GM20431 (cell line): ENCODE data around the gene C15orf39.

ENCODE experiments used
- in situ Hi-C: fragments of 300-500 bp; cut with MseI, MboI; formaldehyde crosslinking; loops from one replicate; pipeline ENCODE4 v1.15.0; 2020; ENCODE audit warnings: low sequenced_read_pairs; ENCODE audit not compliant: unreplicated experiment

The C15orf39 gene

GRCh38 chr15:75227663-75228280 is 26.1 kb downstream of the C15orf39 start:
- in situ Hi-C loops: no loop called here

GRCh38 chr15:75228787-75229186 is 27.1 kb downstream of the C15orf39 start:
- in situ Hi-C loops: no loop called here

GRCh38 chr15:75229191-75230015 is 27.7 kb downstream of the C15orf39 start:
- in situ Hi-C loops: no loop called here

GRCh38 chr15:75230016-75230343 is 28.3 kb downstream of the C15orf39 start:
- in situ Hi-C loops: no loop called here

GRCh38 chr15:75230551-75231371 is 29.1 kb downstream of the C15orf39 start:
- in situ Hi-C loops: no loop called here

- in situ Hi-C loops: no loop called here
Measured at GRCh38 chr15:75231836-75232235, 30.2 kb downstream of the C15orf39 start.

GRCh38 chr15:75232252-75232813 is 30.7 kb downstream of the C15orf39 start:
- in situ Hi-C loops: no loop called here

- in situ Hi-C loops: no loop called here
Measured at GRCh38 chr15:75232826-75233503, 31.3 kb downstream of the C15orf39 start.

- in situ Hi-C loops: no loop called here
Measured at GRCh38 chr15:75233504-75234190, 32.0 kb downstream of the C15orf39 start.

GRCh38 chr15:75234191-75234810 is 32.6 kb downstream of the C15orf39 start:
- in situ Hi-C loops: no loop called here

- in situ Hi-C loops: no loop called here
Measured at GRCh38 chr15:75235051-75235673, 33.5 kb downstream of the C15orf39 start.

- in situ Hi-C loops: no loop called here
Measured at GRCh38 chr15:75235760-75236729, 34.4 kb downstream of the C15orf39 start.

GRCh38 chr15:75237316-75237982 is 35.8 kb downstream of the C15orf39 start:
- in situ Hi-C loops: no loop called here

GRCh38 chr15:75238150-75238549 is 36.5 kb downstream of the C15orf39 start:
- in situ Hi-C loops: no loop called here

GRCh38 chr15:75245741-75246140 is 44.1 kb downstream of the C15orf39 start:
- in situ Hi-C loops: loop anchor here (10.0 kb wide), 1 partner anchor 59 kb away; no protein-coding TSS in a partner anchor

GRCh38 chr15:75248991-75249390 is 47.3 kb downstream of the C15orf39 start:
- in situ Hi-C loops: loop anchor here (10.0 kb wide), 1 partner anchor 56 kb away; no protein-coding TSS in a partner anchor

GRCh38 chr15:75249726-75250125 is 48.0 kb downstream of the C15orf39 start:
- in situ Hi-C loops: loop anchor here (10.0 kb wide), 1 partner anchor 55 kb away; no protein-coding TSS in a partner anchor
